Activated CD8-positive, alpha-beta memory T cell treated with anti-CD3 and anti-CD28 coated beads, Interleukin-2, amount 50 U/mL, for 1 hour (primary cell): ENCODE data around the gene TAF11L3.
"Not testable (repeated sequence)": the region's sequence is repeated elsewhere in the genome, so short reads cannot be mapped to it uniquely, and the experiment has no call there.

Experiments
- DNase-seq: peaks from one replicate; pipeline ENCODE4 v3.0.0-alpha.2; 2020; ENCODE audit errors: extremely low read depth

TAF11L3 gene

GRCh38 chr5:17518067-17518466 lies at the start of gene TAF11L3:
TAF11L3 (plus strand) TSS chr5:17518367.
- DNase-seq: not testable (repeated sequence)

- no peak for DNase-seq
Measured at GRCh38 chr5:17470064-17470463, 48.1 kb upstream of the TAF11L3 start.

DNA sequence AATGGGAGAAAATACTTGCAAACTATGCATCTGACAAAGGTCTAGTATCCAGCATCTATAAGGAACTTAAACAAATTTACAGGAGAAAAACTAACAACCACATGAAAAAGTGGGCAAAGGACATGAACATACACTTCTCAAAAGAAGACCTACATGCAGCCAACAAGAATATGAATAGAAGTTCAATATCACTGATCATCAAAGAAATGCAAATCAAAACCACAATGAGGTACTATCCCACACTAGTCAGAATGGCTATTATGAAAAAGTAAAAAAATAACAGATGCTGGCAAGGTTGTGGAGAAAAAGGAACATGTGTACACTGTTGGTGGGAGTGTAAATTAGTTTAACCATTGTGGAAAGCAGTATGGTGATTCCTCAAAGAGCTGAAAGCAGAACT lies 43.1 kb upstream of the TAF11L3 start:
- not testable (repeated sequence) for DNase-seq

- no peak for DNase-seq
Measured at GRCh38 chr5:17477043-17477442, 41.1 kb upstream of the TAF11L3 start.

DNA sequence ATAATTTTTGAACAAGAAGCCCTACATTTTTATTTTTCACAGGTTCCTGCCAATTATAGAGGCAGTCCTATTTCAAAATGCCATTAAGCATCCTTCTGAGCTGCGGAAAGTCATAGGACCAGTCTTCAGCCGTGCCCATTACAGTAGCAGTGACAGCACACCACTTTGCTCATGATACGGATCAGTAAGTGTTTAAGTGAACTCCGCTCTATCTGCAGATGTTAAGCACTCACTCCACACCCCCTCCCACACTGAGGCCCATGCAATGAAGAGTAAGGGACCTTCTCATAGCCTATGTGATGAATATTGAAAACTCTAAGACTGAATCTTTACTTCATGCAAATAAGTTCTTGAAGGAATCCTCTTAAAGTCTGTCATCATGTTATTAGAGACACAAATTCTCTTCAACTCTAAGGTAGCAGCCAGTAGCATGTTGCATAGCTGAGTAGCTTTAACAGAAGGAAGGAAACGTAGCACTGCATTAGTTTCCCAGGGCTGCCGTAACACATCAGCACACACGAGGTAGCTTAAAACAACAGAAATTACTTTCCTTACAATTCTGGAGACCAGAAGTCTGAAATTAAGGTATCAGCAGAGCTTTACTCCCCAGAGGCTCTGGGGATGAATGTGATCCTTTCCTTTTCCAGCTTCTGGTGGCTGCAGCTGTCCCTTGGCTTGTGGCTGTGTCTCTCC lies 40.4 kb upstream of the TAF11L3 start:
- DNase-seq: no peak

DNA sequence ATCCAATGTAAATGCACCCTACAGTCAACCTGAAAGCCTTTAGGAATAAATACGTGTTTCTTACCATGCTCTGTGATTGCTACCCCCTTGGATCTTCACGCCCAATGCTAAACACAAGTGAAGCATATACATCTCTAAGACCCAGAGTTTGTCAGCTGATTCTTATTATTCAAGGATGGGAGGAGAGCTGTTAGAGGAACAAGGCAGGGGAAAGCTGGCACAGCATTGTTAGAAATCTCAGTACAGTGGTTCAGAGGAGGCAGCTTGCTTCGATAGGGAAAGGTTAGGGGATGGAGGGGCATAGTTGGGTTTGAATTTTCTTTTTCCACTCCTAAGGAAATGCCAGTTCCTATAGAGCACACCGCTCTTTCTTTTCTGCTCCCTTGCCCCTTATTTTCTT lies 36.8 kb upstream of the TAF11L3 start:
- DNase-seq: no peak

GRCh38 chr5:17482790-17483189 lies 35.4 kb upstream of the TAF11L3 start:
- DNase-seq: no peak

- DNase-seq: not testable (repeated sequence)
Measured at GRCh38 chr5:17486464-17487173, 31.5 kb upstream of the TAF11L3 start.

GRCh38 chr5:17487174-17487512 lies 31.0 kb upstream of the TAF11L3 start:
- DNase-seq: no peak

DNA sequence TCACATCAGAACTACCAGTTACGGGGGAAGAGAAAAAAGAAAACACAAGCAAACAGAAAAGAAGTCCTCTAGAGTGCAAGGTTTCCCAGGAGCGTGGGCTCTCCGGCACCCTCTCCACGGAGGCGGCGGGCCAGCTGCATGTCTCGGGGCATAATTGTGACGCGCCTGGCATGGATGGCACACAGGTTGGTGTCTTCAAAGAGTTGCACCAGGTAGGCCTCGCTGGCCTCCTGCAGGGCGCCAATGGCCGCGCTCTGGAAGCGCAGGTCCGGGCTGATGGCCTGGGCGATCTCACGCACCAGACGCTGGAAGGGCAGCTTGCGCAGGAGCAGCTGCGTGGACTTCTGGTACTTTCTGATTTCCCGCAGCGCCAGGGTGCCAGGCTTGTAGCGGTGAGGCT lies 26.9 kb upstream of the TAF11L3 start:
- not testable (repeated sequence) for DNase-seq

DNA sequence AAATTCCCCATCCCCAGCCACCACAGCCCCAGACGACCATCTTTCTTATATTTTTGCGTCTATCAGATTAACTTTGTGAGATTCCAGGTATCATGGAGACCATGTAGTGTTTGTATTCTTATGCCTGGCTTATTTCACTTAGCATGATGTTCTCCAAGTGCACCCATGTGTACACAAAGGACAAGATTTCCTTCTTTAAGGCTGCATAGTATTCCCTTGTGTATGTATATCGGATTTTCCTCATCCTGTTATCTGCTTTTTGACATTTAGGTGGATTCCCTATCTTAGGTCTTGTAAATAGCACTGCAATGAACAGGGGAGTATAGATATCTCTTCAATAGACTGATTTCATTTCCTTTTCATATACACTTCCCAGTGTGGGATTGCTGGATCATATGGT lies 25.4 kb upstream of the TAF11L3 start:
- DNase-seq: no peak

GRCh38 chr5:17497446-17497845 lies 20.7 kb upstream of the TAF11L3 start:
- no peak for DNase-seq

DNA sequence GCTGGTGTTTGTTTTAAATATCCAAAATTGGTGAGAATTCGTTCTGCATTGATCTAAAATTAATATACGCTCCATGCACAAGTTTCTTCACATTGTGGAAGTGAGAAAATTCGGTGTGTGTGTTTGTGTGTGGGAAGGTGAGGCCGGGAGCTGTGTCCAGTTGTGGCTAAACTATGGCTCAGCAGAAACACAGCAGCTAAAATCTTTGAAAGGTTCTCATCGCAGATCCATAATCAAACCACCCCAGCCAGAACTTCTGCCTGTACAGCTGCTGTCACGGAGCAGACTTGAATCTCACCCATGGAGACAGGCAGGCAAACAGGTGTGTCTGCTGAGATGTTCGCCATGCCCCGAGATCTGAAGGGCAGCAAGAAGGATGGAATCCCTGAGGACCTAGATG lies 20.2 kb upstream of the TAF11L3 start, which contains the start of gene TAF11L2:
Gene TAF11L2 (plus strand): TSS at position 301 of the 400 bp plus-strand sequence.
- not testable (repeated sequence) for DNase-seq

DNA sequence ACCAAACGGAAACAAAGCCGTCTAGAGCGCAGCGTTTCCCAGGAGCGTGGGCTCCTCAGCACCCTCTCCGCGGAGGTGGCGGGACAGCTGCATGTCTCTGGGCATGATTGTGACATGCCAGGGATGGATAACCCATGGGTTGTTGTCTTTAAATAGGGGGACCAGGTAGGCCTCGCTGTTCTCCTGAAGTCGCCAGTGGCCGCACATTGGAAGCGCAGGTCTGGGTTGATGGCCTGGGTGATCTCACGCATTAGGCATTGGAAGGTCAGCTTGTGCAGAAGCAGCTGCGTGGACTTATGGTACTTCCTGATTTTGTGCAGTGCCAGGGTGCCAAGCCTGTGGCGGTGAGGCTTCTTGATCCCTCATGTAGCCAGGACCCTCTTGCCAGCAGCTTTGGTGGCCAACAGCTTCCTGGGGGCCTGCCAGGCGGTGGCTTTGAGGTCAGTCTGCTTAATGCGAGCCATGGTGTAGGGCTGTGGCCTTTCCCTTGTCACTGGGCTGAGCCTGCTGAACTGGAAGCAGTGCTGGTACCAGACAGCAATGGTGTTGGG lies 6.3 kb upstream of the TAF11L3 start:
- DNase-seq: no peak

GRCh38 chr5:17517526-17517925 lies 641 bp upstream of the TAF11L3 start:
- DNase-seq: not testable (repeated sequence)

DNA sequence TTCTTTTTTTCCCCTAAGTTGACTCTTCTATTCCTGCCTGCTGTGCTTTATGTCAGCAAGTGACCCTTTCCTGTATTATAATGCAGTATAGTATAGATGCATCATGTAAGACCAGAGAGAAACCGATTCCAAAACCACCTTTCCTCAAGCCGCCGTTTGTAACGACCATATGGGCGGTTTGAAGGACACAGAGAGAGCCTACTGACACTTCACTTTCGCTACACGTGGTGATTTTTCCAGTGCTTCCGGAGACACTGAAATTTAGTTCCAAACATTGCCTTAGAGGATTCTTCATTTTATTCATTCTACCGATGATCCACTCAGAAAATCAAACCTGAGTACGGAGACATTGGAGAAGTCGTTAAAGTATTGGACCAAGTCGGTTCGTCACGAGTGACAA lies 1.3 kb downstream of the TAF11L3 start:
- not testable (repeated sequence) for DNase-seq

- DNase-seq: not testable (repeated sequence)
Measured at GRCh38 chr5:17521501-17521900, 3.3 kb downstream of the TAF11L3 start, which contains the start of gene TAF11L4. TAF11L4 (plus strand) TSS chr5:17521801.

GRCh38 chr5:17524935-17525334 lies 6.8 kb downstream of the TAF11L3 start, which contains the start of gene TAF11L5:
TAF11L5 (plus strand) TSS chr5:17525235.
- not testable (repeated sequence) for DNase-seq

- not testable (repeated sequence) for DNase-seq
Measured at GRCh38 chr5:17526504-17526903, 8.3 kb downstream of the TAF11L3 start.

GRCh38 chr5:17528369-17528768 lies 10.2 kb downstream of the TAF11L3 start, which contains the start of gene TAF11L6:
TAF11L6 (plus strand) TSS chr5:17528669.
- not testable (repeated sequence) for DNase-seq
